Liver (tissue), 9 donors: ENCODE results near the gene GRK5. TPM values are rescaled to one million over a fixed set of nuclear protein-coding genes. Genes with fewer than 3 reads are reported as not detected.
A peak's percentile ranks its signal among the peaks of the same experiment; 100 is the strongest.

Experiments
- DNase-seq: peaks from one replicate; pipeline ENCODE4 v3.0.0-alpha.2; 2017; ENCODE audit warnings: low spot score
- H3K27ac ChIP-seq, 2 donors: one replicate each; pipeline ENCODE4 v1.7.0; 2013; ENCODE audit warnings: inconsistent platforms in 2 of 2, low read length in 2 of 2, control low read depth in 1 of 2, low read depth in 1 of 2, mild to moderate bottlenecking in 1 of 2
- H3K27me3 ChIP-seq, 4 donors: one replicate each; pipeline versions ENCODE4 v1.6.1 to v1.7.0; 2013; ENCODE audit warnings: low read length in 3 of 4, inconsistent platforms in 1 of 4, mild to moderate bottlenecking in 1 of 4, moderate library complexity in 1 of 4; ENCODE audit not compliant: control insufficient read depth in 4 of 4, insufficient read depth in 4 of 4
- H3K36me3 ChIP-seq, 4 donors: one replicate each; pipeline versions ENCODE4 v1.6.1 to v1.7.0; 2013; ENCODE audit warnings: low read length in 3 of 4, mild to moderate bottlenecking in 3 of 4, low read depth in 1 of 4, moderate library complexity in 1 of 4; ENCODE audit not compliant: control insufficient read depth in 4 of 4, insufficient read depth in 3 of 4
- H3K4me1 ChIP-seq, 4 donors: one replicate each; pipeline versions ENCODE4 v1.6.1 to v1.7.0; 2013; ENCODE audit warnings: low read length in 3 of 4, mild to moderate bottlenecking in 3 of 4, moderate library complexity in 1 of 4; ENCODE audit not compliant: control insufficient read depth in 4 of 4, insufficient read depth in 4 of 4
- H3K4me3 ChIP-seq, 3 donors: one replicate each; pipeline versions ENCODE4 v1.6.1 to v1.7.0; 2013; ENCODE audit warnings: low read length in 3 of 3, control low read depth in 1 of 3, low read depth in 1 of 3, mild to moderate bottlenecking in 1 of 3
- H3K9ac ChIP-seq, 2 donors: one replicate each; pipeline ENCODE4 v1.7.0; 2013; ENCODE audit warnings: low read length in 2 of 2, mild to moderate bottlenecking in 2 of 2, moderate library complexity in 2 of 2, control low read depth in 1 of 2, low read depth in 1 of 2
- H3K9me3 ChIP-seq, 4 donors: one replicate each; pipeline versions ENCODE4 v1.6.1 to v1.7.0; 2013; ENCODE audit warnings: low read length in 3 of 4; ENCODE audit not compliant: control insufficient read depth in 4 of 4
- EGR1 ChIP-seq, 2 donors: IDR thresholded peaks; 2 replicates each; pipeline ENCODE4 v1.6.1; 2016 to 2018; ENCODE audit warnings: antibody characterized with exemption in 2 of 2, low read depth in 2 of 2
- FOXA1 ChIP-seq: IDR thresholded peaks from 2 replicates; pipeline ENCODE4 v1.6.1; 2016; ENCODE audit warnings: antibody characterized with exemption
- FOXA2 ChIP-seq: IDR thresholded peaks from 2 replicates; pipeline ENCODE4 v1.6.1; 2016; ENCODE audit warnings: antibody characterized with exemption
- GABPA ChIP-seq, 2 donors: IDR thresholded peaks in 1 of 2; conservative IDR thresholded peaks in 1 of 2; 2 replicates each; pipeline ENCODE4 v1.6.1; 2016; ENCODE audit warnings: antibody characterized with exemption in 2 of 2, mild to moderate bottlenecking in 1 of 2, moderate library complexity in 1 of 2
- HNF4A ChIP-seq, 2 donors: conservative IDR thresholded peaks; 2 replicates each; pipeline ENCODE4 v1.6.1; 2016; ENCODE audit warnings: antibody characterized with exemption in 2 of 2, mild to moderate bottlenecking in 2 of 2
- HNF4G ChIP-seq: IDR thresholded peaks from 2 replicates; pipeline ENCODE4 v1.6.1; 2016; ENCODE audit warnings: antibody characterized with exemption
- JUND ChIP-seq, 2 donors: IDR thresholded peaks; 2 replicates each; pipeline ENCODE4 v1.6.1; 2016; ENCODE audit warnings: antibody characterized with exemption in 2 of 2
- RAD21 ChIP-seq, 2 donors: IDR thresholded peaks; 2 replicates each; pipeline ENCODE4 v1.6.1; 2016; ENCODE audit warnings: antibody characterized with exemption in 2 of 2, mild to moderate bottlenecking in 2 of 2
- RXRA ChIP-seq, 2 donors: IDR thresholded peaks; 2 replicates each; pipeline ENCODE4 v1.6.1; 2017 to 2018; ENCODE audit warnings: antibody characterized with exemption in 2 of 2, mild to moderate bottlenecking in 1 of 2
- SP1 ChIP-seq: IDR thresholded peaks from 2 replicates; pipeline ENCODE4 v1.6.1; 2018; ENCODE audit warnings: antibody characterized with exemption, mild to moderate bottlenecking
- TAF1 ChIP-seq: conservative IDR thresholded peaks from 2 replicates; pipeline ENCODE4 v1.6.1; 2016; ENCODE audit warnings: antibody characterized with exemption, mild to moderate bottlenecking
- WGBS: extraction: QIAGEN DNeasy Blood & Tissue Kit; methylation state at CpG from one replicate; pipeline ENCODE4 v1.1.7; 2013; 5-methylcytosine and 5-hydroxymethylcytosine counted together
- polyA plus RNA-seq, 2 donors: library from polyadenylated mRNA; stranded (reverse) in 1 of 2; unstranded in 1 of 2; fragments of 200-250 nt in 1 of 2; fragments of >200 nt in 1 of 2; fragmentation: Nextera tagmentation in 1 of 2; extraction: Ambion mirVana in 1 of 2; gene quantifications; one replicate each; pipeline versions ENCODE4 v1.2.1 to v1.2.3, GENCODE V29; 2013 to 2015
- total RNA-seq, 2 donors: library from RNA; depleted of rRNA; stranded (reverse); fragments of >200 nt; gene quantifications; one replicate each; pipeline ENCODE4 v1.2.3, GENCODE V29; 2014
- TF ChIP-seq, protein P1 (sequence below): IDR thresholded peaks from 2 replicates; pipeline ENCODE4 v1.6.1; 2016; ENCODE audit warnings: antibody characterized with exemption
- TF ChIP-seq, protein P2 (sequence below): IDR thresholded peaks from 2 replicates; pipeline ENCODE4 v1.6.1; 2016; ENCODE audit warnings: antibody characterized with exemption
- TF ChIP-seq, protein P3 (sequence below): IDR thresholded peaks from 2 replicates; pipeline ENCODE4 v1.6.1; 2016; ENCODE audit warnings: antibody characterized with exemption
- TF ChIP-seq, protein P4 (sequence below): IDR thresholded peaks from 2 replicates; pipeline ENCODE4 v1.6.1; 2016; ENCODE audit warnings: antibody characterized with exemption, mild to moderate bottlenecking
- TF ChIP-seq, protein P5 (sequence below): fragments of 150-350 bp; IDR thresholded peaks from 2 replicates; pipeline ENCODE4 v1.5.1; 2017; ENCODE audit warnings: improper control_type of control experiment, low read depth, low read length; ENCODE audit not compliant: missing input control
- donor health status: healthy.
- donor health status: healthy.
- donor health status: healthy.
- donor health status: healthy.
- donor health status: healthy.

GRK5 gene
- total and polyA plus RNA-seq, 4 donors = 2.1 to 6.6 (median 5.1) TPM

DNA sequence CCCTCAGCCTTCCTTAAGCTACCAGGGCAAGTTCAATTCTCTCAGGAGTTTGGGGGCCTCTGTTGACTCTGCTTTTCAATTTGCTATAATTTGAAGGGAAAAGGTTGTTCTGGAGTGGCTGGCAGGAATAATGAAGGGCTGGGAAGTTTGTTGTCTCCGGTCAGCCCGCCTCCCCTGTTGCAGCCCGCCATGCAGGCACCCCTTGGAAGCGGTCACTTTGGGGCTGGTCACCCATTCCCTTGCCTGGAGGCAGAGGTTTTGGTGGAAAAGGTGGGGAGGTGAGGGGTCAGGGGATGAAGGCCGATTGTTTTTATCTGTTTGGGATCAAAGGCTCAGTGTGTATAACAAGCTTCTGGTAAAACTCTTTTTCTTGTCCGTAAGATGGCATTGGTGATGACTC, 79.1 kb downstream of the GRK5 start:
- Histone ChIP-seq H3K4me1 (peaks cover 15 to 51% (median 37%) of the 10 kb centered on the region in 4 donors), H3K9me3 (no peaks in the 10 kb centered on the region), H3K27me3 (no peaks in the 10 kb centered on the region), H3K4me3 (no peak overlapping the region), H3K9ac (no peak overlapping the region), H3K27ac (no peak overlapping the region), H3K36me3 (no peaks in the 10 kb centered on the region)
- DNase-seq = no peak
- no peak for TF ChIP-seq TAF1
- no peak for TF ChIP-seq JUND (IDR thresholded peaks at IDR 0.05)
- no peak for TF ChIP-seq FOXA1
- no peak for TF ChIP-seq RAD21 (IDR thresholded peaks at IDR 0.05)
- TF ChIP-seq, protein P1, sequence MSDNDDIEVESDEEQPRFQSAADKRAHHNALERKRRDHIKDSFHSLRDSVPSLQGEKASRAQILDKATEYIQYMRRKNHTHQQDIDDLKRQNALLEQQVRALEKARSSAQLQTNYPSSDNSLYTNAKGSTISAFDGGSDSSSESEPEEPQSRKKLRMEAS = no peak
- no peak for TF ChIP-seq SP1
- no peak for TF ChIP-seq HNF4A (conservative IDR thresholded peaks at IDR 0.05)
- TF ChIP-seq GABPA (IDR thresholded peaks at IDR 0.05 in 1 of 2, conservative IDR thresholded peaks at IDR 0.05 in 1 of 2) = no peak
- TF ChIP-seq, protein P2, sequence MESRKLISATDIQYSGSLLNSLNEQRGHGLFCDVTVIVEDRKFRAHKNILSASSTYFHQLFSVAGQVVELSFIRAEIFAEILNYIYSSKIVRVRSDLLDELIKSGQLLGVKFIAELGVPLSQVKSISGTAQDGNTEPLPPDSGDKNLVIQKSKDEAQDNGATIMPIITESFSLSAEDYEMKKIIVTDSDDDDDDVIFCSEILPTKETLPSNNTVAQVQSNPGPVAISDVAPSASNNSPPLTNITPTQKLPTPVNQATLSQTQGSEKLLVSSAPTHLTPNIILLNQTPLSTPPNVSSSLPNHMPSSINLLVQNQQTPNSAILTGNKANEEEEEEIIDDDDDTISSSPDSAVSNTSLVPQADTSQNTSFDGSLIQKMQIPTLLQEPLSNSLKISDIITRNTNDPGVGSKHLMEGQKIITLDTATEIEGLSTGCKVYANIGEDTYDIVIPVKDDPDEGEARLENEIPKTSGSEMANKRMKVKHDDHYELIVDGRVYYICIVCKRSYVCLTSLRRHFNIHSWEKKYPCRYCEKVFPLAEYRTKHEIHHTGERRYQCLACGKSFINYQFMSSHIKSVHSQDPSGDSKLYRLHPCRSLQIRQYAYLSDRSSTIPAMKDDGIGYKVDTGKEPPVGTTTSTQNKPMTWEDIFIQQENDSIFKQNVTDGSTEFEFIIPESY = no peak
- TF ChIP-seq RXRA (IDR thresholded peaks at IDR 0.05) = no peak
- no peak for TF ChIP-seq FOXA2
- TF ChIP-seq, protein P3, sequence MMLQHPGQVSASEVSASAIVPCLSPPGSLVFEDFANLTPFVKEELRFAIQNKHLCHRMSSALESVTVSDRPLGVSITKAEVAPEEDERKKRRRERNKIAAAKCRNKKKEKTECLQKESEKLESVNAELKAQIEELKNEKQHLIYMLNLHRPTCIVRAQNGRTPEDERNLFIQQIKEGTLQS = no peak
- WGBS = 86% methylated on average over 6 of the region's 6 CpGs

DNA sequence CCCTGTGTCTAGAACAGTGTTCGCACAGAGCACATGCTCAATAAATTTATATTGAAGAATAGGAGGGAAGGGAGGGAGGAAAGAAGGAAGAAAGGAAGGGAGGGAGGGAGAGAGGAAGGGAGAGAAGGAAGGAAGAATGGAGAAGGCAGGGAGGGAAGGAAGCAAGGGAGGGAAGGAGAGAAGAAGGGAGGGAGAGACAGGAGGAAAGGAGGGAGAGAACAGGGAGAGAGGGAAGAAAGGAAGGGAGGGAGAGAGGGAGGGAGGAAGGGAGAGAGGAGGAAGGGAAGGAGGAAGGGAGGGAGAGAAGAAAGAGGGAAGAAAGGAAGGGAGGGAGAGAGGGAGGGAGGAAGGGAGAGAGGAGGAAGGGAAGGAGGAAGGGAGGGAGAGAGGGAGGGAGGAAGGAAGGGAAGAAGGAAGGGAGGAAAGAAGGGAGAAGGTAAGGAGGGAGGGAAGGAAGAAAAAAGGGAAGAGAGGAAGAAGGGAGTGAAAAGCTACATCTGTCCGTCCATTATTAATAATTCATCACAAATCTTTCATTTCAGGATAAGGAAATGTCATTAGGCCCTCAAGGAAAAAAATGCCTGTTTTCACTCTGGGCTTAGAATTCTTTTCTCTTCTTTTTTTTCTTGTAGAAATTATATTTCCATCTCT, 79.7 kb downstream of the GRK5 start:
- Histone ChIP-seq H3K27ac (no peak overlapping the region), H3K9ac (no peak overlapping the region), H3K4me1 (peaks cover 15 to 49% (median 35%) of the 10 kb centered on the region in 4 donors), H3K36me3 (no peaks in the 10 kb centered on the region), H3K4me3 (no peak overlapping the region), H3K9me3 (no peaks in the 10 kb centered on the region), H3K27me3 (no peaks in the 10 kb centered on the region)
- WGBS = 92% methylated on average over 2 of the region's 2 CpGs
- TF ChIP-seq HNF4A (conservative IDR thresholded peaks at IDR 0.05) (no peak), JUND (IDR thresholded peaks at IDR 0.05) (no peak), FOXA2 (no peak), GABPA (IDR thresholded peaks at IDR 0.05 in 1 of 2, conservative IDR thresholded peaks at IDR 0.05 in 1 of 2) (no peak)
- TF ChIP-seq, protein P2 = no peak
- no peak for DNase-seq

DNA sequence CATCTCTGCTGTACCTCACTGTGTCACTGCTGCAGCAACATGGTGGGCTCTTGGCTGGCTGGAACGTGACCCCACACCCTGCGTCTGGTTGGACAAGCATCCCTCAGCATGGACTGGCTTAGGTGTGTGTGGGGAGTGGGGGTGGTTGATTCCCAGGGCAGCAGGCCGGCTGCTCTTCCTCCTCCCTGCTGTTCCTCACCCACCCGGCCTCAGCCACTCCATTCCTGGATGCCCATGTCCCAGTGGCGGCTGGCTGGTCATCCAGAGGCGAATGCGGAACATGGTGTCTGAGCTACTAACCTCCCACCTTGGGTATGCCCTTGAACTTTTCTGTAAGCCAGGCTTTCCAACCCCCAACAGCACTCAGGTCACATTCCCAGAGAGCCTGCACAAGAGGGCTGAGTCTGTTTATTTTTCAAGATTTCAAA, 81.2 kb downstream of the GRK5 start:
- Histone ChIP-seq H3K27me3 (no peaks in the 10 kb centered on the region), H3K27ac (peak overlapping the region in 1 of 2 donors; percentile 14), H3K9me3 (no peaks in the 10 kb centered on the region), H3K9ac (no peak overlapping the region), H3K4me3 (no peak overlapping the region), H3K4me1 (peaks cover 19 to 50% (median 33%) of the 10 kb centered on the region in 4 donors), H3K36me3 (no peaks in the 10 kb centered on the region)
- no peak for DNase-seq
- 81% methylated on average over 7 of the region's 7 CpGs for WGBS
- TF ChIP-seq, protein P1 = no peak
- no peak for TF ChIP-seq EGR1 (IDR thresholded peaks at IDR 0.05; ENCODE audit: low read depth in 2 of 2)
- TF ChIP-seq, protein P4, sequence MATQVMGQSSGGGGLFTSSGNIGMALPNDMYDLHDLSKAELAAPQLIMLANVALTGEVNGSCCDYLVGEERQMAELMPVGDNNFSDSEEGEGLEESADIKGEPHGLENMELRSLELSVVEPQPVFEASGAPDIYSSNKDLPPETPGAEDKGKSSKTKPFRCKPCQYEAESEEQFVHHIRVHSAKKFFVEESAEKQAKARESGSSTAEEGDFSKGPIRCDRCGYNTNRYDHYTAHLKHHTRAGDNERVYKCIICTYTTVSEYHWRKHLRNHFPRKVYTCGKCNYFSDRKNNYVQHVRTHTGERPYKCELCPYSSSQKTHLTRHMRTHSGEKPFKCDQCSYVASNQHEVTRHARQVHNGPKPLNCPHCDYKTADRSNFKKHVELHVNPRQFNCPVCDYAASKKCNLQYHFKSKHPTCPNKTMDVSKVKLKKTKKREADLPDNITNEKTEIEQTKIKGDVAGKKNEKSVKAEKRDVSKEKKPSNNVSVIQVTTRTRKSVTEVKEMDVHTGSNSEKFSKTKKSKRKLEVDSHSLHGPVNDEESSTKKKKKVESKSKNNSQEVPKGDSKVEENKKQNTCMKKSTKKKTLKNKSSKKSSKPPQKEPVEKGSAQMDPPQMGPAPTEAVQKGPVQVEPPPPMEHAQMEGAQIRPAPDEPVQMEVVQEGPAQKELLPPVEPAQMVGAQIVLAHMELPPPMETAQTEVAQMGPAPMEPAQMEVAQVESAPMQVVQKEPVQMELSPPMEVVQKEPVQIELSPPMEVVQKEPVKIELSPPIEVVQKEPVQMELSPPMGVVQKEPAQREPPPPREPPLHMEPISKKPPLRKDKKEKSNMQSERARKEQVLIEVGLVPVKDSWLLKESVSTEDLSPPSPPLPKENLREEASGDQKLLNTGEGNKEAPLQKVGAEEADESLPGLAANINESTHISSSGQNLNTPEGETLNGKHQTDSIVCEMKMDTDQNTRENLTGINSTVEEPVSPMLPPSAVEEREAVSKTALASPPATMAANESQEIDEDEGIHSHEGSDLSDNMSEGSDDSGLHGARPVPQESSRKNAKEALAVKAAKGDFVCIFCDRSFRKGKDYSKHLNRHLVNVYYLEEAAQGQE = no peak
- peak; percentile 9 for TF ChIP-seq SP1
- TF ChIP-seq, protein P5, sequence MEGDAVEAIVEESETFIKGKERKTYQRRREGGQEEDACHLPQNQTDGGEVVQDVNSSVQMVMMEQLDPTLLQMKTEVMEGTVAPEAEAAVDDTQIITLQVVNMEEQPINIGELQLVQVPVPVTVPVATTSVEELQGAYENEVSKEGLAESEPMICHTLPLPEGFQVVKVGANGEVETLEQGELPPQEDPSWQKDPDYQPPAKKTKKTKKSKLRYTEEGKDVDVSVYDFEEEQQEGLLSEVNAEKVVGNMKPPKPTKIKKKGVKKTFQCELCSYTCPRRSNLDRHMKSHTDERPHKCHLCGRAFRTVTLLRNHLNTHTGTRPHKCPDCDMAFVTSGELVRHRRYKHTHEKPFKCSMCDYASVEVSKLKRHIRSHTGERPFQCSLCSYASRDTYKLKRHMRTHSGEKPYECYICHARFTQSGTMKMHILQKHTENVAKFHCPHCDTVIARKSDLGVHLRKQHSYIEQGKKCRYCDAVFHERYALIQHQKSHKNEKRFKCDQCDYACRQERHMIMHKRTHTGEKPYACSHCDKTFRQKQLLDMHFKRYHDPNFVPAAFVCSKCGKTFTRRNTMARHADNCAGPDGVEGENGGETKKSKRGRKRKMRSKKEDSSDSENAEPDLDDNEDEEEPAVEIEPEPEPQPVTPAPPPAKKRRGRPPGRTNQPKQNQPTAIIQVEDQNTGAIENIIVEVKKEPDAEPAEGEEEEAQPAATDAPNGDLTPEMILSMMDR = no peak
- TF ChIP-seq FOXA1 = no peak
- TF ChIP-seq HNF4G = no peak
- TF ChIP-seq JUND (IDR thresholded peaks at IDR 0.05) = no peak
